Heart right ventricle (tissue), 16 donors: ENCODE results near the gene ZNF79. TPM values are rescaled to one million over a fixed set of nuclear protein-coding genes. Genes with fewer than 3 reads are reported as not detected.

Experiments
- ATAC-seq, 8 donors: fragments of 200-7000 bp; cut with Tn5 transposase; one replicate each; pipeline ENCODE4 v1.9.1; 2020; ENCODE audit warnings: mild to moderate bottlenecking in 8 of 8, moderate library complexity in 8 of 8, moderate number of reproducible peaks in 1 of 8
- DNase-seq, 2 donors: peaks; one replicate each; pipeline ENCODE4 v3.0.0-alpha.2; 2020
- H3K27ac ChIP-seq, 10 donors: fragments of 200-600 bp; sonication (generic) in 2 of 10; one replicate each; pipeline versions ENCODE4 v1.5.0 to v1.8.0; 2020 to 2022; ENCODE audit warnings: mild to moderate bottlenecking in 3 of 10
- H3K27me3 ChIP-seq, 7 donors: fragments of 200-600 bp; one replicate each; pipeline ENCODE4 v1.8.0; 2021 to 2022; ENCODE audit warnings: mild to moderate bottlenecking in 2 of 7
- H3K36me3 ChIP-seq, 9 donors: fragments of 200-600 bp; sonication (generic) in 1 of 9; one replicate each; pipeline versions ENCODE4 v1.5.0 to v1.8.0; 2020 to 2022; ENCODE audit warnings: mild to moderate bottlenecking in 2 of 9
- H3K4me1 ChIP-seq, 9 donors: fragments of 200-600 bp; sonication (generic) in 1 of 9; one replicate each; pipeline versions ENCODE4 v1.5.0 to v1.8.0; 2020 to 2022; ENCODE audit warnings: mild to moderate bottlenecking in 4 of 9
- H3K4me3 ChIP-seq, 10 donors: fragments of 200-600 bp; sonication (generic) in 2 of 10; one replicate each; pipeline versions ENCODE4 v1.5.0 to v1.8.0; 2020 to 2022; ENCODE audit warnings: mild to moderate bottlenecking in 7 of 10, moderate library complexity in 2 of 10
- H3K9me3 ChIP-seq, 11 donors: fragments of 200-600 bp in 10 of 11; sonication (generic) in 2 of 11; one replicate each; pipeline versions ENCODE4 v1.5.0 to v1.8.0; 2013 to 2022; ENCODE audit warnings: mild to moderate bottlenecking in 2 of 11, control low read depth in 1 of 11, moderate library complexity in 1 of 11
- CTCF ChIP-seq, 9 donors: fragments of 200-600 bp; sonication (generic) in 2 of 9; IDR thresholded peaks; one replicate each; pipeline versions ENCODE4 v1.5.0 to v1.8.0; 2021 to 2022; ENCODE audit warnings: antibody characterized with exemption in 9 of 9, mild to moderate bottlenecking in 5 of 9, moderate library complexity in 1 of 9
- WGBS, 2 donors: extraction: QIAGEN DNeasy Blood & Tissue Kit; methylation state at CpG; one replicate each; pipeline ENCODE4 v1.1.7; 2013; ENCODE audit warnings: inconsistent platforms in 1 of 2; 5-methylcytosine and 5-hydroxymethylcytosine counted together
- intact Hi-C, 10 donors: fragments of 100-400 bp; cut with DNase I; formaldehyde crosslinking; loops; one replicate each; pipeline versions ENCODE4 v1.11.1 to v1.14.2; 2022
- polyA plus RNA-seq, 2 donors: library from polyadenylated mRNA; stranded (reverse); fragments of 200-250 nt; gene quantifications; one replicate each; pipeline ENCODE4 v1.2.3, GENCODE V29; 2013
- total RNA-seq, 10 donors: library from RNA; stranded (reverse); fragmentation: NEBNext Ultra II Directional in 3 of 10; extraction: Animal tissue kit (Norgen Biotek cat#: 25700) in 3 of 10; gene quantifications; one replicate each; pipeline versions ENCODE4 v1.2.1 to v1.2.4, GENCODE V29; 2021 to 2023
- donor health status: Arrhythmogenic right ventricular cardiomyopathy.
- donor health status: ischemic (EF 13 %, LVEDD 7.1; RV severe dilation, severe dysfunction).
- donor health status: healthy with polysubstance abuse.
- donor health status: DM: no; HTN: yes; CAD: no.
- donor health status: DM: no; HTN: no; CAD: no.
- donor health status: ischemic (EF 25% LVEDD 6.9; RV normal size, moderate dysfunction).
- donor health status: ischemic (EF 25% LVEDD 5.7; RV mildly dilated, moderate dysfunction).
- donor health status: healthy.
- donor health status: DM: yes; HTN: yes; CAD: no.
- donor health status: Ischemic cardiomyopathy.
- donor health status: ischemic (EF 35%, LVEDD 5.7; RV mildly dilated, moderate dysfunction).
- donor health status: nonischemic (EF 11% LVEDD 7.7; RV severe dilation, severe dysfunction).
- donor health status: DM: yes; HTN: yes; CAD: no.
- donor health status: PGD.
- donor health status: ischemic (EF 29% LVEDD 5.4; RV normal size, mild dysfunction).
- donor health status: nonischemic (EF 23%, LVEDD 6.1; RV moderate dilation, normal function).

Gene ZNF79
- total and polyA plus RNA-seq, 12 donors, result 2.1 to 8.3 (median 5.8) TPM

GRCh38 chr9:127489471-127490115 is 65.4 kb downstream of the ZNF79 start:
- Histone ChIP-seq H3K27me3 (no peaks in the 10 kb centered on the region), H3K27ac (no peak overlapping the region), H3K36me3 (peaks cover 0 to 100% (median 32%) of the 10 kb centered on the region in 9 donors), H3K4me3 (no peak overlapping the region), H3K9me3 (no peaks in the 10 kb centered on the region), H3K4me1 (peaks cover 0 to 22% (median 7%) of the 10 kb centered on the region in 9 donors)
- no peak for ATAC-seq
- no peak for TF ChIP-seq CTCF (IDR thresholded peaks at IDR 0.05)
- 78 to 81% methylated on average over 22 of the region's 22 CpGs for WGBS, 2 donors
- intact Hi-C loops, result loop anchor here in 1 of 10 donors (10.0 kb wide), 1 partner anchor 205 kb away; no protein-coding TSS in a partner anchor
- DNase-seq, result no peak

- DNase-seq (no peak), ATAC-seq (no peak)
- intact Hi-C loops, result loop anchor here in 1 of 10 donors (10.0 kb wide), 1 partner anchor 204 kb away; no protein-coding TSS in a partner anchor
- peaks cover 0 to 100% (median 27%) of the 10 kb centered on the region in 9 donors for H3K36me3 ChIP-seq
- H3K4me1 ChIP-seq, result peaks cover 0 to 33% (median 17%) of the 10 kb centered on the region in 9 donors
- 93 to 96% methylated on average over 9 of the region's 9 CpGs for WGBS, 2 donors
- no peaks in the 10 kb centered on the region for H3K27me3 ChIP-seq
- no peak for TF ChIP-seq CTCF (IDR thresholded peaks at IDR 0.05)
- H3K9me3 ChIP-seq, result no peaks in the 10 kb centered on the region
- no peak overlapping the region for H3K4me3 ChIP-seq
- no peak overlapping the region for H3K27ac ChIP-seq
Measured at GRCh38 chr9:127490535-127491230, 66.5 kb downstream of the ZNF79 start.

- 88 to 92% methylated on average over 10 of the region's 10 CpGs for WGBS, 2 donors
- DNase-seq (no peak), ATAC-seq (no peak)
- no peak for TF ChIP-seq CTCF (IDR thresholded peaks at IDR 0.05)
- Histone ChIP-seq H3K4me3 (no peak overlapping the region), H3K27ac (no peak overlapping the region), H3K27me3 (no peaks in the 10 kb centered on the region), H3K9me3 (no peaks in the 10 kb centered on the region), H3K36me3 (peaks cover 0 to 100% (median 22%) of the 10 kb centered on the region in 9 donors), H3K4me1 (peaks cover 0 to 38% (median 18%) of the 10 kb centered on the region in 9 donors)
- intact Hi-C loops, result loop anchor here in 1 of 10 donors (10.0 kb wide), 1 partner anchor 203 kb away; no protein-coding TSS in a partner anchor
Measured at GRCh38 chr9:127491516-127491915, 67.3 kb downstream of the ZNF79 start.

GRCh38 chr9:127492616-127493015 is 68.4 kb downstream of the ZNF79 start:
- DNase-seq (no peak), ATAC-seq (no peak)
- no peak overlapping the region for H3K4me3 ChIP-seq
- intact Hi-C loops, result loop anchor here in 2 of 10 donors (2.0 to 10.0 kb wide), 2 partner anchors 28 to 202 kb away; no protein-coding TSS in a partner anchor
- H3K4me1 ChIP-seq, result peaks cover 0 to 38% (median 18%) of the 10 kb centered on the region in 9 donors
- 79 to 82% methylated on average over 14 of the region's 14 CpGs for WGBS, 2 donors
- H3K27me3 ChIP-seq, result no peaks in the 10 kb centered on the region
- peaks cover 0 to 100% (median 29%) of the 10 kb centered on the region in 9 donors for H3K36me3 ChIP-seq
- no peaks in the 10 kb centered on the region for H3K9me3 ChIP-seq
- peak overlapping the region in 1 of 10 donors; percentile 86 for H3K27ac ChIP-seq
- TF ChIP-seq CTCF (IDR thresholded peaks at IDR 0.05), result no peak
